GDM1 (cell line): Measurements from ENCODE around the gene TGFA.

Experiments
- DNase-seq: peaks from one replicate; lab custom pipeline; 2025; lab: John Stamatoyannopoulos, UW

The TGFA gene

DNA sequence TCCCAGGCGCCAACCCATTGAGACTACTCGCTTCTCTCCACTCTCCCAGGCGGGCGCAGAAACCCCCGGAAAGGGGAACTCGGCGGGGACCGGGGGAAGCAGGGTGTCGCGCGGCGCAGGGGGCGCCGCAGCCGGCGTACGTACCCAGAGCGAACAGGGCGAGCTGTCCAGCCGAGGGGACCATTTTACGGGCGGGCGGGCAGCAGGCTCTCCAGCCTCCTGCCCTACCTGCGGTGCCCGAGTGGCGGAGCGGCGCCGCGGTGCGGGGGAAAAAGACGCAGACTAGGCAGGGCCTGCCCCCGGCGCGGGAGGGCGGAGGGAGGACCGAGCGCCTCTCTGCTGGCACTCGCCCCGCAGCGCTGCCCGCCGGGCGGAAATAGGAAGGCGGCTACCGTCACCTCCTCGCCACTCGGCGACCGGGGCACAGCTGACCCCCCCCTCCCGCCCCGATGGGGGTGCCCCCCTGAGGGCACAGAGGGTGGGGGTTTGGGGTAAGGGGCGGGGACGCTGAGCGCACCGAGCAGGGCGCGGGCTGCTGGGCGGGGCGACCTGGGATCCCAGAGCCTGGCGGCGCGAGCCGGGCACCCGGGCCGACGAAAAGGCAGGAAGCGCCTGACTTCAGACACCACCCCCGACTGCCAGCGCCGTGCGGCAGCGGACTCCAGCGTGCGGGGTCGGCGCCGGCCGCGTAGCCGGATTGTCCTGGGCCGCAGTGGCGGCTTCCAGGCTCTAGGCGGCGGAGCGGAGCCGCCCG lies at the start of gene TGFA:
TSS of gene TGFA (minus strand) at position 243 of the 754 bp plus-strand sequence. CDS start at position 184, 59 bp downstream.
- DNase-seq, result peak; percentile 33

- no peak for DNase-seq
These were observed 49.4 kb upstream of the TGFA start for GRCh38 chr2:70603066-70603465.

- DNase-seq, result no peak
These were observed 44.6 kb upstream of the TGFA start for GRCh38 chr2:70598197-70598596.

DNA sequence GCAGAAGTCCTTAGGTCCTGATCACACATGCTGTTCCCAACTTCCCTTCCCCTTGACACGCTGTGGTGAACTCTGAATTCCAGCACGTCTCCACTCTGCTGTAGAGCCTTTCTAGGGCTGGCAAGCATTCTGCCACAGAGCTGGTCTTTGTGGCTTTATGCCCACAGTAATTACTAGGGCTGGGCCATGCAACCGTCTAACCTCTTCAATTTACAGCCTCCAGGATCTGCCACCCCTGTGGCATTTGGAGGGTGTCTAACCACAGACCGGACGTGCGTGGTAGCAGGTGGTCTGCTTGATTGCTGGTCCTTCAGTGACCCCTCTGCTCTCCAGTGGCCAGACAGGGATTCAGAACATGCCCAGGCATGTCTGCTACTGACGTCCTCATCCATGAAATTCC lies 43.1 kb upstream of the TGFA start:
- peak; percentile 47 for DNase-seq

DNA sequence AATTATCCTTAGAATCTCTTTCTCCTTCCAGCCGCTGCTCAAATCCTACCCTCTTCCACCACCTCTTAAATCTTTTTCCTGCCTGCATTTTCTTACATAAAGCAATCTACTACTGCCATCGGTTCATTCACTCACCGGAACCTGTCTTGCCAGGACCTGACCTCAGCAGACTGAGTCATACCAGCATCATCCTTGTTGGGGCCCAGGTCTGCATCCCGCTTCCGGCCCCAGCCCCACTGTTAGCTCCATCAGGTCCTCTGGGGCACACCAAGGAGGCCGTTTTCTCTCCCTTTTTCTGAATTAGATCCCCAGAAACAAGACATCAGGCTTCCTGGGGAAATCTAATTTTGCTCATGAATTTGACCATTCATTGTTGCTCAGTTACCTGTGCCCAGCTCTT lies 42.7 kb upstream of the TGFA start:
- DNase-seq, result no peak

GRCh38 chr2:70583091-70583490 lies 29.5 kb upstream of the TGFA start:
- no peak for DNase-seq

DNA sequence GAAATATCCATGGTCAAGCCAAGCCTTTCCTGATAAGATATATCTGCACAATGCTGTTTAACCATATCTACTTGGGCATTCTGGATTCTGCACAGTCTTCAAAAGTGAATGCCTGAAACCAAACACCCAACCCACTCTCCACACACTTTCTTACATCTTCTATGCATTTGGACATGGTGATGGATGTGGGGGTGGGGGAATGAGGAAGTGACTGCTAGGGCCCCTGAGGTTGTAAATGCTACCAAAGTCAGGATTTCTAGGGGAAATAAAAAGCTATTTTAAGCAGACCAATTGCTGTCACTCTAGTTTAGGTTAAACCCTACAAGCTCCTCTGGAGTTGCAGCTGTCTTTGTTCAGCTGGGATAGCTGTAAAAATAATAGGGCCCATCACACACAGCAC lies 26.7 kb upstream of the TGFA start:
- peak; percentile 5 for DNase-seq

- no peak for DNase-seq
These were observed 21.0 kb upstream of the TGFA start for GRCh38 chr2:70574618-70575017.

GRCh38 chr2:70574109-70574508 lies 20.5 kb upstream of the TGFA start:
- no peak for DNase-seq

DNA sequence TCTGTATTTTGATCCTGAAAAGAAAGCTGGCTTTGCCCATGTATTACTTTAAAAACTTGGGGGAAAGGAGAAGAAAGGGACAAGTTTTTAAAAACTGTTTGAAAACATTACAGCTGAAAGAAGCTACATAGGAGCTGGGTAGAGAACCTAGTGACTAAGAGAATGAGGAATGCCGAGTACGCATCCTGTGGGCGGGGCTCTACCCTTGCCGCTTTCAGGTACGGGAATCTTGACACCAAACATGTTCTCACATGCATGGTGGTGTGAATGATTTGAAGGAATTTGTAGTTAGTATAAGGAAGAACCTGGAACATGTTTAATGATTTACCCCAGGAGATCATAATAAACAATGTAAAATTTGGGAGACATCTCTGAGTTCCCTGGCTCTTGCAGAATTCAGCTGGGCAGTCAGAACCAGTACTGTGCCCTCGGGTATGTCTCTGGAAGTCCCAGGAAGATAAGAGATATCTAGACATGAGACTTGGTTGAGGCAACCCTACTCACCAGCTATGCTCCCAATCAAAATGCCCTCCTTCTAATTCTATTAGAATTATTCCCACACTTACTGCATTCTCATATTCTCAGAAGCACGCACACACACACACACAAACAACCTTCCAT lies 16.5 kb upstream of the TGFA start:
- DNase-seq, result no peak

DNA sequence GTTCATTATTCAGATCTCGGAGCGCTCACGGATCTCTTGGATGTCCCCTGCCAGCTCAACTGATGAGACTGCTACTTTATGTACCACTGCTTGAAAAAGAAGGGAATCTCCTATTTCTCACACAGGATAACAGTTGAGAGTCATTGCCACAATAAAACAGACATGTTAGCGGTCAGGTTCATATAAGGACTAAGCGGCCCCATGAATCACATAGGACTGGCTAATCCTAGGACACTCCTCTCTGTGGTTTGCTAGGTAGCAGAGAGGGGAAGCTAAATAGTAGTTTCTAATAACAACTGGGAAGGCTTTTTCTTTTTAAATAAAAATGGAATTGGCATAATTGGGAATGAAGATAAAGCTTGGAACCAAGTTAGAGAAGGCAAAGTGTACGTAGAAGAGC lies 15.9 kb upstream of the TGFA start:
- no peak for DNase-seq

- no peak for DNase-seq
These were observed 13.3 kb upstream of the TGFA start for GRCh38 chr2:70566906-70567305.

DNA sequence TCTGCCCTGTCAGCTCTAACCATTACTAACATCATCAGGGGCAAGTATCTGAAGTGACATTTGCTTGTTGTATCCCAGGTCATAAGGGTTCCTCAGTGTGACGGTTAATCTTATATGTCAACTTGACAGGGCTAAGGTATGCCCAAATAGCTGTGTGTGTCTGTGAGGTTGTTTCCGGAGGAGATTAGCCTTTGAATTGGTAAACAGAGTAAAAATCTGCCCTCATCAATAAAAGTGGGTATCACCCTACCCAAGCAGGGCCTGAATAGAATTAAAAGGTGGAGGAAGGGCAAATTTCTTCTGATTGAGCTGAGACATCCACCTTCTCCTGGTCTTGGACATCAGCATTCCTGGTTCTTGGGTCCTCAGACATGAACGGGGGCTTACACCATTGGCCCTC lies 12.8 kb upstream of the TGFA start:
- no peak for DNase-seq

- no peak for DNase-seq
These were observed 11.6 kb upstream of the TGFA start for GRCh38 chr2:70565039-70565731.

DNA sequence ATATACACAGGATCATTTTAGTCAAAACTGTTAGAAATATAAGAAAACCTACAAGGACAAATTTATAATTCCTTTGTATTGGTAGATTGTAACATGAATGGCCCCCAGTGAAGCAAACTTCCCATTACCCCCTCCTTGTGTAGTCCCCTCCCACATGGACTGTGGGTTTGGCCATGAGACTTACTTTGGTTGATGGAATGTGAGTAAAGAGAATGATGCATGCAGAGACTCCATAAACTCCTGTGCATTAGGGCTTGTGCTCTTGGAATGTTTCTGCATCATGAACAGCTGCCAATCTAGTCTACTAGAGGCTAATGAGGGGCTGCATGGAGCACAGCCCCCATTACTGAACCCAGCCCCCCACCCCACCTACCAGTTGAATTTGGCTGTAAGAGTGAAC lies 8.3 kb upstream of the TGFA start:
- DNase-seq, result no peak

DNA sequence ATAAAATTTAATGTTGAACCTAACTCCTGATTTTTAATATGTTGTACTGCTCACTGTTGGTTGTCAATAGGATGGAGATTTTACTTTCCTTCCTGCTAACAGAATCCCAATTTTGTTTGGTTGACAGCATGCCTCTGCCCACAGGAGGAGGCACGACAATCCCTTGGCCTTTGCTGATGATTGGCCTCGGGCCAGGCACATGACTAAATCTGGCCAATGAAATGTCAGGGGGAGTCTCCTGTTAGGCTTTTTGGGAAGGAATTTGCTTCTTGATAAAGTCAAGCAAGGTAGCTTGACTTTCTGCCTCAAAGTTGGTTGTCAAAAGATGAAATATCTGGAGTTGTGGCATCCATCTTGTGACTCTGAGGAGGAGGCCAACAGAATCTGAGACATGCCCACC lies 6.8 kb upstream of the TGFA start:
- DNase-seq, result no peak

GRCh38 chr2:70560040-70560439 lies 6.4 kb upstream of the TGFA start:
- DNase-seq, result no peak

DNA sequence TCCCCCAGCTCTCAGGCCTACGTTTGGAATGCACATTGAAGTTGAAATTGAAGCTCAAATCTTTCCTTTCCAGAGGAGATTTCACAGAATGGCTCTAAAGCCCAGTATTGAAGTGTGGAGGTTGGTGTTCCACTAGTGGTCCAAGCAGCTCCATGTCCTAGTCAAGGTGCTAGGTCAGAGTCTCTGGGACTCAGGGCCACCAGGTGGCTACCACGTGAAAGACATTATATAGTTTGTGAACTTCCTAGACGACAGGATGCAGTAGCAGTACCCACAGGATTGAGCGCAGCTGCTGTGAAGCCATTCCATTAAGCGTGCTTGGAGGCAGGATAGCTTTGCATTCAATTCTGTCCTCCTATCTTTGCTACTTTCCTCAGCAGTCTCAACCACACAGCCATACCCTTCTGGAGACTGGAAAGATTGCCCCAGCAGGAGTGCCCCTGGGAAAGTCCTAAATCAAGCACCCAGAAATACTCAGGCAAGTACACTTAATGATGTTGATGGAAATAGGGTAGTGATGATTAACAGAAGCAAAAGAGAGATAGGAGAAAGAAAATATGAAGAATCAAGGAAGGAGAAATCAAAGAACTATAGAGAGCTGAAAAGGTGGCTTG lies 4.7 kb upstream of the TGFA start:
- DNase-seq, result no peak

GRCh38 chr2:70557171-70557838 lies 3.7 kb upstream of the TGFA start:
- DNase-seq, result no peak

DNA sequence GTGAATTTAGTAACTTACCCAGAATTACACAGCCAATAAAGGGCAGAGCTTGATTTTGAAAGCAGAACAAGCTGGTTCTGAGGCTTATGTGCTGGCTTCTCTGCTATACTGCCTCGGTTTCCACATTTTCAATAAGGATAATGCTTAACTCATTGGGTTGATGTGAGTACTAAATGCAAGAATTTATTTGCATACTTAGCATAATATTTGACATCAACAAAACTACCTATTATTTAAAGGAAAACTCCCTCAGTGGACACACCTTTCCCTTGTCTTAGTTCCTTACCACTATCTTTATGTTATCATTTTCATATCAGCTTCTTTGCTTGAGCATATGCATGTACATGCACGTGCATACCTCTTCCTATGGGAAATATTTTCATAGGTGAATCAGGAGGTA lies 3.0 kb upstream of the TGFA start:
- DNase-seq, result no peak

GRCh38 chr2:70554338-70554892 lies 789 bp upstream of the TGFA start:
- DNase-seq, result no peak

DNA sequence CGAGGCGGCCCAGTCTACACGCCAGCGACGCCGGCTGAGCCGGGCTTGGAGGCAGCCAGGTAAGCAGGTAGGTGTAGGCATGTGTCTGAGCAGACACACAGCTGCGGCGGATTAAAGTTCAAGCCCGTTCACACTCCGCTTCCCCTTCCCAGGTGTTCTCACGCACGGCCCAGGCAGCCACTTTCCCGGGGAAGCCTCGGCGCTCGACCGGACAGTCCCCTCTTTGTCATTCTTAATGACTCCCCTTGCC lies 367 bp downstream of the TGFA start:
- DNase-seq, result no peak
